Fibroblast of pulmonary artery (primary cell): ENCODE measurements around the gene ANGPTL8.
A peak's percentile ranks its signal among the peaks of the same experiment; 100 is the strongest.

Source experiments
- DNase-seq: peaks from one replicate; pipeline ENCODE4 v3.0.0-alpha.2; 2010; ENCODE audit warnings: low read depth
- H3K4me3 ChIP-seq: replicated peaks from 2 replicates; pipeline ENCODE4 v1.5.1; 2011; ENCODE audit warnings: low read depth, mild to moderate bottlenecking, control low read depth, low read length, moderate library complexity
- CTCF ChIP-seq: IDR thresholded peaks from 2 replicates; pipeline ENCODE4 v1.5.1; 2011; ENCODE audit warnings: mild to moderate bottlenecking, control low read depth, low read length, inconsistent platforms; ENCODE audit errors: missing control alignments

ANGPTL8 gene

GRCh38 chr19:11248852-11249251, 9.4 kb downstream of the ANGPTL8 start:
- no peak for TF ChIP-seq CTCF
- no peak for DNase-seq
- no peak overlapping the region for H3K4me3 ChIP-seq

- H3K4me3 ChIP-seq, result no peak overlapping the region
- no peak for TF ChIP-seq CTCF
- no peak for DNase-seq
Measured at GRCh38 chr19:11251217-11251616, 11.8 kb downstream of the ANGPTL8 start.

- H3K4me3 ChIP-seq, result no peak overlapping the region
- DNase-seq, result no peak
- no peak for TF ChIP-seq CTCF
Measured at GRCh38 chr19:11251650-11252314, 12.4 kb downstream of the ANGPTL8 start.

- no peak for TF ChIP-seq CTCF
- H3K4me3 ChIP-seq, result no peak overlapping the region
- DNase-seq, result no peak
Measured at GRCh38 chr19:11252665-11253355, 13.4 kb downstream of the ANGPTL8 start.

- no peak overlapping the region for H3K4me3 ChIP-seq
- no peak for TF ChIP-seq CTCF
- DNase-seq, result no peak
Measured at GRCh38 chr19:11254666-11255065, 15.2 kb downstream of the ANGPTL8 start.

GRCh38 chr19:11256189-11256588, 16.8 kb downstream of the ANGPTL8 start:
- H3K4me3 ChIP-seq, result no peak overlapping the region
- TF ChIP-seq CTCF, result no peak
- DNase-seq, result peak; percentile 62
